ENCODE measurements around the gene PSME1. TPM values are rescaled to one million over a fixed set of nuclear protein-coding genes. Genes with fewer than 3 reads are reported as not detected.
A peak's percentile ranks its signal among the peaks of the same experiment; 100 is the strongest.

PSME1 gene
- total RNA-seq, 6 donors from 2014 or later: 56.6 to 206 (median 142) TPM

GRCh38 chr14:24110523-24110922 lies 25.5 kb upstream of the PSME1 start:
- Histone ChIP-seq H3K4me1 (peaks cover 10 to 27% (median 19%) of the 10 kb centered on the region in 4 donors), H3K36me3 (no peaks in the 10 kb centered on the region), H3K9me3 (no peaks in the 10 kb centered on the region), H3K4me3 (no peak overlapping the region), H3K27ac (no peak overlapping the region), H3K27me3 (no peaks in the 10 kb centered on the region)
- no peak for TF ChIP-seq POLR2A (IDR thresholded peaks at IDR 0.05)
- TF ChIP-seq EP300 (IDR thresholded peaks at IDR 0.05): no peak
- TF ChIP-seq POLR2AphosphoS5 (IDR thresholded peaks at IDR 0.05): no peak
- no peak for TF ChIP-seq CTCF (IDR thresholded peaks at IDR 0.05)
- WGBS, 2 donors: 53 to 76% methylated on average over 1 of the region's 1 CpG
- DNase-seq: no peak
- no peak for ATAC-seq (ENCODE audit: low FRiP score in 2 of 2)

GRCh38 chr14:24113379-24113800 lies 22.6 kb upstream of the PSME1 start:
- TF ChIP-seq EP300 (IDR thresholded peaks at IDR 0.05) (no peak), CTCF (IDR thresholded peaks at IDR 0.05) (no peak), POLR2AphosphoS5 (IDR thresholded peaks at IDR 0.05) (no peak), POLR2A (IDR thresholded peaks at IDR 0.05) (no peak)
- ATAC-seq (ENCODE audit: low FRiP score in 2 of 2): no peak
- peaks cover 23 to 43% (median 36%) of the 10 kb centered on the region in 4 donors for H3K4me1 ChIP-seq
- H3K4me3 ChIP-seq: peak overlapping the region; percentile 54 to 73 (median 67)
- WGBS, 2 donors: 17 to 22% methylated on average over 14 to 15 of the region's 15 CpGs
- H3K36me3 ChIP-seq: peaks cover 0 to 16% (median 11%) of the 10 kb centered on the region in 4 donors
- DNase-seq: no peak
- H3K9me3 ChIP-seq: no peaks in the 10 kb centered on the region
- H3K27me3 ChIP-seq: no peaks in the 10 kb centered on the region
- H3K27ac ChIP-seq: peak overlapping the region; percentile 97 to 100 (median 99)

- peaks cover 17 to 38% (median 30%) of the 10 kb centered on the region in 4 donors for H3K4me1 ChIP-seq
- H3K9me3 ChIP-seq: no peaks in the 10 kb centered on the region
- peaks cover 2 to 22% (median 17%) of the 10 kb centered on the region in 4 donors for H3K36me3 ChIP-seq
- H3K4me3 ChIP-seq: peak overlapping the region; percentile 54 to 73 (median 67)
- DNase-seq (peak; percentile 89 to 95), ATAC-seq (ENCODE audit: low FRiP score in 2 of 2) (peak; percentile 77 to 82)
- H3K27me3 ChIP-seq: no peaks in the 10 kb centered on the region
- peak overlapping the region; percentile 97 to 100 (median 99) for H3K27ac ChIP-seq
- TF ChIP-seq POLR2A (IDR thresholded peaks at IDR 0.05): peak; percentile 56 to 79 (median 64)
- TF ChIP-seq EP300 (IDR thresholded peaks at IDR 0.05): no peak
- peak; percentile 65 to 82 for TF ChIP-seq POLR2AphosphoS5 (IDR thresholded peaks at IDR 0.05)
- TF ChIP-seq CTCF (IDR thresholded peaks at IDR 0.05): no peak
- 0% methylated on average over 31 to 42 of the region's 42 CpGs for WGBS, 2 donors
Observed at GRCh38 chr14:24113801-24114531, 22.0 kb upstream of the PSME1 start.

- DNase-seq: peak; percentile 99
- Histone ChIP-seq H3K27me3 (no peaks in the 10 kb centered on the region), H3K27ac (peak within 1 kb of the TSS; percentile 97 to 100 (median 99)), H3K4me3 (peak within 1 kb of the TSS; percentile 65 to 73 (median 68)), H3K9me3 (no peaks in the 10 kb centered on the region), H3K4me1 (peaks cover 14 to 30% (median 25%) of the 10 kb centered on the region in 4 donors), H3K36me3 (peaks cover 10 to 30% (median 25%) of the 10 kb centered on the region in 4 donors)
- WGBS, 2 donors: 0% methylated on average over 35 to 55 of the region's 65 CpGs
- peak; percentile 97 to 98 for ATAC-seq (ENCODE audit: low FRiP score in 2 of 2)
- TF ChIP-seq POLR2AphosphoS5 (IDR thresholded peaks at IDR 0.05) (peak; percentile 76 to 92), CTCF (IDR thresholded peaks at IDR 0.05) (peak in 2 of 6 experiments; percentile 10 to 35), EP300 (IDR thresholded peaks at IDR 0.05) (peak in 1 of 4 donors; percentile 88), POLR2A (IDR thresholded peaks at IDR 0.05) (peak in 2 of 4 donors; percentile 38 to 61)
Observed at GRCh38 chr14:24114532-24115421, 21.2 kb upstream of the PSME1 start, which contains the start of the genes DCAF11 and NRL. DCAF11 (plus strand) TSS chr14:24114777; CDS start chr14:24115595, 818 bp downstream. NRL (minus strand) TSS chr14:24114949; CDS start chr14:24082848, 32,101 bp downstream.

All from upper lobe of left lung (tissue), 6 donors.